ENCODE measurements around the gene DPF1. TPM values are rescaled to one million over a fixed set of nuclear protein-coding genes. Genes with fewer than 3 reads are reported as not detected.
A peak's percentile ranks its signal among the peaks of the same experiment; 100 is the strongest.

DPF1 gene
- total and polyA plus RNA-seq, 12 donors: 0.17 to 1.3 (median 0.67) TPM; not detected in 5

DNA sequence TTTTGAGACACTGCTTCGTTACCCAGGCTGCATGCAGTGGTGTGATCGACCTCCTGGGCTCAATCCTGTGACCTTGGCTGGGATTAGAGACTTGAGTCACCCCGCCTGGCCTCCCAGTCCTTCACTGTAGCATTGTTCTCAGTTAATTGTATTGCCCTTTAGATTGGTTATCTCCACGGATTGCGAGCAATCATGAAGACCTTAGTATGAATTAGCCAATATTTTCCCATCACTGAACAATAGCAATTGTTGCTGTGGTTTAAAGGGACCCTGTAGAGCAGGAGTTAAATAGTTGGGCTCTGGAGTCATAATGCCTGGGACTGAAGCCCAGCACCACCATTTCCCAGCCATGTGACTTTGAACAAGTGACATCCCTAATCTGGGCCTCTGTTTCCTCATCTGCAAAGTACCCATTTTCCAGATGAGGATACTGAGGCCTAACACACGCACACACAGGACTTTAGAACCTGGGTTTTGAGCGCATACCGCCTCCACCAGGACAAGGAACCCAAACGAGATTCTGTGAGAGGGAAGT, 23.8 kb upstream of the DPF1 start:
- intact Hi-C loops (cut with DNase I): no loop called here
- Histone ChIP-seq H3K9me3 (replicated peaks in 1 of 3) (no peaks in the 10 kb centered on the region), H3K27ac (peak overlapping the region in 3 of 5 donors; percentile 34 to 67 (median 54)), H3K36me3 (replicated peaks in 1 of 2) (no peaks in the 10 kb centered on the region), H3K4me3 (no peak overlapping the region), H3K4me1 (replicated peaks in 1 of 2) (peaks cover 43 to 50% of the 10 kb centered on the region in 2 donors), H3K27me3 (no peaks in the 10 kb centered on the region)
- WGBS, 4 donors: 53 to 70% (median 60%) methylated on average over 9 of the region's 9 CpGs
- TF ChIP-seq, protein P1, sequence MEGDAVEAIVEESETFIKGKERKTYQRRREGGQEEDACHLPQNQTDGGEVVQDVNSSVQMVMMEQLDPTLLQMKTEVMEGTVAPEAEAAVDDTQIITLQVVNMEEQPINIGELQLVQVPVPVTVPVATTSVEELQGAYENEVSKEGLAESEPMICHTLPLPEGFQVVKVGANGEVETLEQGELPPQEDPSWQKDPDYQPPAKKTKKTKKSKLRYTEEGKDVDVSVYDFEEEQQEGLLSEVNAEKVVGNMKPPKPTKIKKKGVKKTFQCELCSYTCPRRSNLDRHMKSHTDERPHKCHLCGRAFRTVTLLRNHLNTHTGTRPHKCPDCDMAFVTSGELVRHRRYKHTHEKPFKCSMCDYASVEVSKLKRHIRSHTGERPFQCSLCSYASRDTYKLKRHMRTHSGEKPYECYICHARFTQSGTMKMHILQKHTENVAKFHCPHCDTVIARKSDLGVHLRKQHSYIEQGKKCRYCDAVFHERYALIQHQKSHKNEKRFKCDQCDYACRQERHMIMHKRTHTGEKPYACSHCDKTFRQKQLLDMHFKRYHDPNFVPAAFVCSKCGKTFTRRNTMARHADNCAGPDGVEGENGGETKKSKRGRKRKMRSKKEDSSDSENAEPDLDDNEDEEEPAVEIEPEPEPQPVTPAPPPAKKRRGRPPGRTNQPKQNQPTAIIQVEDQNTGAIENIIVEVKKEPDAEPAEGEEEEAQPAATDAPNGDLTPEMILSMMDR (IDR thresholded peaks at IDR 0.05): no peak
- TF ChIP-seq POLR2A (IDR thresholded peaks at IDR 0.05): no peak
- DNase-seq: peak in 6 of 7 donors; percentile 72 to 82 (median 78)

DNA sequence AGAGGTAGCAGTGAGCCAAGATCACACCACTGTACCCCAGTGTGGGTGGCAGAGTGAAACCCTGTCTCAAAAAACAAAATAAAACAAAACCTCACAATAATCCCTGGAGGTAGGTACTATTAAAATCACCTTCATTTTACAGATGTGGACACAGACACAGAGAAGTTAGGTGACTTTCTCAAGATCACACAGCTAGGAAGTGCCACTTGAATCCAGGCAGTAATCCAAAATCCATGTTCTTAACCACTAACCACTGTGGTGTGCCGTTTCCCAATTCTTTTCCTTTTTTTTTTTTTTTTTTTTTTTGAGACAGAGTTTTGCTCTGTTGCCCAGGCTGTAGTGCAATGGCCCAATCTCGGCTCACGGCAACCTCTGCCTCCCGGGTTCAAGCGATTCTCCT, 23.1 kb upstream of the DPF1 start:
- WGBS, 4 donors: 54 to 69% (median 59%) methylated on average over 4 to 5 of the region's 5 CpGs
- peaks cover 37 to 43% of the 10 kb centered on the region in 2 donors for H3K4me1 ChIP-seq (replicated peaks in 1 of 2)

DNA sequence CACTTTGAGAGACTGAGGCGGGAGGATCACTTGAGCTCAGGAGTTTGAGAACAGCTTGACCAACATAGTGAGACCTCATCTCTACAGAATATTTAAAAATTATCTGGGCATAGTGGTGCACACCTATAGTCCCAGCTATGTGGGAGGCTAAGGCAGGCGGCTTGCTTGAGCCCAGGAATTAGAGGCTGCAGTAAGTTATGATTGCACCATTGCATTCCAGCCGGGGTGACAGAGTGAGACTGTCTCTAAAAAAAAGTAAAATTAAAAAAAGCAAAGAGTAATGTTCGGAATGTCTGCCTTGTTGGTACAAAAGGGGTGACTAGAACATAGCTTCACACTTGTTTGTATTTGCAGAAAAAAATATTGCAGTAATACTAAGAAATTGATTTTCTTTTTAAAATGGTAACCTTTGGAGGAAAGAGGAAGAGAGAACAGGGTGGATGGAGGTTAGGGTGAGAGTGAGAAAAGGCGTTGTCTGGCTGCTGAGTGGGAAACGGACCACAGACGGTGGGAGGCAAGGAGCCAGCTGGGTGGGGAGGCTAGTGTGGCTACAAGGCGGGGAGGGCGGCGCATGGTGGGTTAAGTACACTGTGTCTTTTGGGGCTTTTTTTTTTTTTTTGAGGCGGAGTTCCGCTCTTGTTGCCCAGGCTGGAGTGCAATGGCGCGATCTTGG, 21.9 kb upstream of the DPF1 start:
- TF ChIP-seq, protein P1 (IDR thresholded peaks at IDR 0.05): no peak
- TF ChIP-seq POLR2A (IDR thresholded peaks at IDR 0.05): no peak
- peak overlapping the region in 3 of 5 donors; percentile 3 to 70 (median 44) for H3K27ac ChIP-seq
- H3K4me1 ChIP-seq (replicated peaks in 1 of 2): peaks cover 26 to 32% of the 10 kb centered on the region in 2 donors
- WGBS, 4 donors: 57 to 63% (median 60%) methylated on average over 12 to 14 of the region's 14 CpGs
- intact Hi-C loops (cut with DNase I): no loop called here
- no peaks in the 10 kb centered on the region for H3K9me3 ChIP-seq (replicated peaks in 1 of 3)
- H3K36me3 ChIP-seq (replicated peaks in 1 of 2): no peaks in the 10 kb centered on the region
- H3K4me3 ChIP-seq: no peak overlapping the region
- H3K27me3 ChIP-seq: no peaks in the 10 kb centered on the region
- no peak for DNase-seq

More for the DNA sequence above, 23.1 kb upstream of the DPF1 start:
- DNase-seq: no peak
- intact Hi-C loops (cut with DNase I): no loop called here
- no peak for TF ChIP-seq POLR2A (IDR thresholded peaks at IDR 0.05)
- TF ChIP-seq, protein P1 (IDR thresholded peaks at IDR 0.05): no peak
- H3K36me3 ChIP-seq (replicated peaks in 1 of 2): no peaks in the 10 kb centered on the region
- peak overlapping the region in 3 of 5 donors; percentile 33 to 54 (median 34) for H3K27ac ChIP-seq
- no peak overlapping the region for H3K4me3 ChIP-seq
- no peaks in the 10 kb centered on the region for H3K27me3 ChIP-seq
- no peaks in the 10 kb centered on the region for H3K9me3 ChIP-seq (replicated peaks in 1 of 3)

DNA sequence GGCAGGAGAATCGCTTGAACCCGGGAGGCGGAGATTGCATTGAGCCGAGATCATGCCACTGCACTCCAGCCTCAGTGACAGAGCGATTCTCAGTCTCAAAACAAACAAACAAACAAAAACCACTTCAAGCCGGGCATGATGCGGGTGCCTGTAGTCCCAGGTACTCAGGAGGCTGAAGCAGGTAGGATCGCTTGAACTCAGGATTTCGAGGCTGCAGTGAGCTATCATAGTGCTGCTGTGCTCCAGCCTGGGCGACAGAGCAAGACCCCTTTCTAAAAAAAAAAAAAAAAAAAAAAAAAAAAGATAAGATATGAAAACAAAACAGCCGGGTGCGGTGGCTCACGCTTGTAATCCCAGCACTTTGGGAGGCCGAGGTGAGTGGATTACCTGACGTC, 19.3 kb upstream of the DPF1 start:
- H3K27me3 ChIP-seq: no peaks in the 10 kb centered on the region
- H3K9me3 ChIP-seq (replicated peaks in 1 of 3): no peaks in the 10 kb centered on the region
- H3K4me1 ChIP-seq (replicated peaks in 1 of 2): peaks cover 9 to 20% of the 10 kb centered on the region in 2 donors
- peak overlapping the region in 1 of 4 donors; percentile 29 for H3K4me3 ChIP-seq
- DNase-seq: no peak
- WGBS, 4 donors: 56 to 65% (median 62%) methylated on average over 15 of the region's 15 CpGs
- intact Hi-C loops (cut with DNase I): loop anchor here (5.0 kb wide), 2 partner anchors 79 to 341 kb away; no protein-coding TSS in a partner anchor
- TF ChIP-seq, protein P1 (IDR thresholded peaks at IDR 0.05): no peak
- TF ChIP-seq POLR2A (IDR thresholded peaks at IDR 0.05): no peak
- H3K36me3 ChIP-seq (replicated peaks in 1 of 2): no peaks in the 10 kb centered on the region
- H3K27ac ChIP-seq: peak overlapping the region in 1 of 5 donors; percentile 47

Data from adrenal gland (tissue), 12 donors.